NT2/D1 (cell line): ENCODE data around the gene CLEC19A.

Experiments used
- DNase-seq: peaks from one replicate; pipeline ENCODE4 v3.0.0-alpha.2; 2011; ENCODE audit warnings: low read depth, low spot score
- H3K27me3 ChIP-seq: 2 replicates; pipeline ENCODE4 v1.6.0; 2011; ENCODE audit warnings: mild to moderate bottlenecking; ENCODE audit not compliant: insufficient read length, insufficient read depth
- H3K36me3 ChIP-seq: 2 replicates; pipeline ENCODE4 v1.6.1; 2011; ENCODE audit warnings: mild to moderate bottlenecking, low read length, mixed read lengths; ENCODE audit not compliant: insufficient read depth, insufficient read length
- H3K4me1 ChIP-seq: 2 replicates; pipeline ENCODE4 v1.5.1; 2011; ENCODE audit not compliant: insufficient read depth, insufficient read length
- H3K4me3 ChIP-seq: 2 replicates; pipeline ENCODE4 v1.5.1; 2011; ENCODE audit warnings: low read depth; ENCODE audit not compliant: insufficient read length
- H3K9ac ChIP-seq: 2 replicates; pipeline ENCODE4 v1.6.0; 2011; ENCODE audit warnings: low read depth; ENCODE audit not compliant: insufficient read length
- H3K9me3 ChIP-seq: 2 replicates; pipeline ENCODE4 v1.5.1; 2011; ENCODE audit warnings: mild to moderate bottlenecking, low read length; ENCODE audit not compliant: insufficient read depth
- SUZ12 ChIP-seq: IDR thresholded peaks from 2 replicates; pipeline ENCODE4 v1.6.1; 2011; ENCODE audit not compliant: insufficient read length, insufficient read depth; ENCODE audit errors: extremely low read depth
- YY1 ChIP-seq: IDR thresholded peaks from 2 replicates; pipeline ENCODE4 v1.6.1; 2011; ENCODE audit not compliant: insufficient read length, insufficient read depth
- ZNF274 ChIP-seq: IDR thresholded peaks from 2 replicates; pipeline ENCODE4 v1.6.1; 2011; ENCODE audit warnings: mild to moderate bottlenecking, low read depth, low read length

Gene CLEC19A

GRCh38 chr16:19242186-19242585 is 43.3 kb upstream of the CLEC19A start:
- Histone ChIP-seq H3K9ac (no peak overlapping the region), H3K9me3 (peaks cover 13% of the 10 kb centered on the region; the same call in 1 of the 2 replicates), H3K36me3 (no peaks in the 10 kb centered on the region), H3K4me3 (no peak overlapping the region), H3K27me3 (no peaks in the 10 kb centered on the region), H3K4me1 (no peaks in the 10 kb centered on the region)
- TF ChIP-seq ZNF274 (no peak), SUZ12 (no peak), YY1 (no peak)
- no peak for DNase-seq

- no peak for DNase-seq
- peaks cover 18% of the 10 kb centered on the region for H3K9me3 ChIP-seq
- H3K36me3 ChIP-seq, result no peaks in the 10 kb centered on the region
- no peak overlapping the region for H3K4me3 ChIP-seq
- no peaks in the 10 kb centered on the region for H3K27me3 ChIP-seq
- no peaks in the 10 kb centered on the region for H3K4me1 ChIP-seq
- TF ChIP-seq SUZ12, result no peak
- no peak for TF ChIP-seq ZNF274
- no peak for TF ChIP-seq YY1
- H3K9ac ChIP-seq, result no peak overlapping the region
These were observed 42.5 kb upstream of the CLEC19A start for GRCh38 chr16:19242987-19243575.

- no peak for TF ChIP-seq YY1
- no peak for TF ChIP-seq SUZ12
- no peak for TF ChIP-seq ZNF274
These were observed 40.1 kb upstream of the CLEC19A start for GRCh38 chr16:19245326-19245925.

GRCh38 chr16:19252904-19253303 is 32.6 kb upstream of the CLEC19A start:
- Histone ChIP-seq H3K27me3 (no peaks in the 10 kb centered on the region), H3K36me3 (no peaks in the 10 kb centered on the region), H3K9ac (no peak overlapping the region), H3K4me1 (peaks cover 9% of the 10 kb centered on the region), H3K9me3 (peaks cover 3% of the 10 kb centered on the region; the same call in 1 of the 2 replicates), H3K4me3 (no peak overlapping the region)
- no peak for TF ChIP-seq ZNF274
- TF ChIP-seq SUZ12, result no peak
- TF ChIP-seq YY1, result no peak
- DNase-seq, result no peak

More at GRCh38 chr16:19245326-19245925, 40.1 kb upstream of the CLEC19A start:
- no peaks in the 10 kb centered on the region for H3K4me1 ChIP-seq
- DNase-seq, result no peak
- no peaks in the 10 kb centered on the region for H3K27me3 ChIP-seq
- peaks cover 9% of the 10 kb centered on the region; the same call in 1 of the 2 replicates for H3K9me3 ChIP-seq
- H3K36me3 ChIP-seq, result no peaks in the 10 kb centered on the region
- no peak overlapping the region for H3K9ac ChIP-seq
- H3K4me3 ChIP-seq, result no peak overlapping the region

GRCh38 chr16:19254611-19255010 is 30.9 kb upstream of the CLEC19A start:
- no peak for DNase-seq
- no peak overlapping the region for H3K4me3 ChIP-seq
- H3K9ac ChIP-seq, result no peak overlapping the region
- TF ChIP-seq ZNF274 (no peak), SUZ12 (no peak), YY1 (no peak)
- no peaks in the 10 kb centered on the region for H3K27me3 ChIP-seq
- no peaks in the 10 kb centered on the region for H3K36me3 ChIP-seq
- peaks cover 9% of the 10 kb centered on the region for H3K4me1 ChIP-seq
- H3K9me3 ChIP-seq, result no peaks in the 10 kb centered on the region

GRCh38 chr16:19264123-19264673 is 21.3 kb upstream of the CLEC19A start:
- Histone ChIP-seq H3K36me3 (no peaks in the 10 kb centered on the region), H3K4me1 (no peaks in the 10 kb centered on the region), H3K9ac (no peak overlapping the region), H3K4me3 (no peak overlapping the region), H3K9me3 (peaks cover 7% of the 10 kb centered on the region; the same call in 1 of the 2 replicates), H3K27me3 (no peaks in the 10 kb centered on the region)
- TF ChIP-seq ZNF274 (no peak), YY1 (no peak), SUZ12 (no peak)
- no peak for DNase-seq

- no peaks in the 10 kb centered on the region for H3K27me3 ChIP-seq
- no peaks in the 10 kb centered on the region for H3K4me1 ChIP-seq
- no peak for TF ChIP-seq YY1
- TF ChIP-seq SUZ12, result no peak
- TF ChIP-seq ZNF274, result no peak
- no peak overlapping the region for H3K9ac ChIP-seq
- no peak for DNase-seq
- H3K4me3 ChIP-seq, result no peak overlapping the region
- H3K36me3 ChIP-seq, result no peaks in the 10 kb centered on the region
- H3K9me3 ChIP-seq, result peaks cover 7% of the 10 kb centered on the region; the same call in 1 of the 2 replicates
These were observed 20.1 kb upstream of the CLEC19A start for GRCh38 chr16:19265380-19265930.
